K562 (cell line): Measurements from ENCODE around the gene SELPLG. TPM values are rescaled to one million over a fixed set of nuclear protein-coding genes. Genes with fewer than 3 reads are reported as not detected.

ENCODE experiments used
- CEBPG ChIP-seq, 3 experiments: fragments of 200-800 bp in 1 of 3; sonication (Bioruptor generic) in 1 of 3; sonication (generic) in 1 of 3; formaldehyde crosslinking in 1 of 3; IDR thresholded peaks in 2 of 3; conservative IDR thresholded peaks in 1 of 3; 2 replicates each; pipeline versions ENCODE4 v1.6.1 to v1.8.0; 2016 to 2022; ENCODE audit warnings: missing compliant biosample characterization in 2 of 3, missing genetic modification characterization in 2 of 3, mild to moderate bottlenecking in 1 of 3, missing genetic modification reagents in 1 of 3
- GTF2F1 ChIP-seq: IDR thresholded peaks from 2 replicates; pipeline ENCODE4 v1.6.1; 2011; ENCODE audit warnings: low read depth, low read length, improper control_type of control experiment
- MEF2D ChIP-seq: conservative IDR thresholded peaks from 2 replicates; pipeline ENCODE4 v1.6.1; 2016; ENCODE audit warnings: low read depth, missing genetic modification characterization, missing compliant biosample characterization
- NR2C2 ChIP-seq, 2 experiments: fragments of 200-800 bp in 1 of 2; sonication (Bioruptor generic) in 1 of 2; sonication (generic) in 1 of 2; formaldehyde crosslinking in 1 of 2; IDR thresholded peaks; 2 replicates each; pipeline versions ENCODE4 v1.6.1 to v1.8.0; 2016 to 2022; ENCODE audit warnings: mild to moderate bottlenecking in 1 of 2, missing compliant biosample characterization in 1 of 2, missing genetic modification characterization in 1 of 2, missing genetic modification reagents in 1 of 2
- TBL1XR1 ChIP-seq, 2 experiments: IDR thresholded peaks; 2 replicates each; pipeline ENCODE4 v1.6.1; 2012; ENCODE audit warnings: improper control_type of control experiment in 2 of 2, low read length in 2 of 2, mild to moderate bottlenecking in 1 of 2
- ZBTB7A ChIP-seq: IDR thresholded peaks from 2 replicates; pipeline ENCODE4 v1.6.1; 2011; ENCODE audit warnings: low read depth, mild to moderate bottlenecking, low read length, moderate library complexity, borderline replicate concordance; ENCODE audit not compliant: control insufficient read depth
- ZNF551 ChIP-seq: fragments of 250-450 bp; sonication (Bioruptor Pico); IDR thresholded peaks from 2 replicates; pipeline ENCODE4 v1.5.0; 2021; ENCODE audit warnings: mild to moderate bottlenecking, moderate library complexity
- polyA plus RNA-seq, 8 experiments: library from polyadenylated mRNA; depleted of rRNA in 4 of 8; stranded (reverse) in 5 of 8; unstranded in 3 of 8; fragments of >200 nt; fragmentation: Nextera tagmentation in 2 of 8; fragmentation: Illumina TruSeq in 1 of 8; extraction: Ambion mirVana in 2 of 8; extraction: Trizol in 1 of 8; gene quantifications; 2 replicates each; pipeline versions ENCODE4 v1.2.1 to v1.2.3, GENCODE V29; 2011 to 2014; ENCODE audit warnings: inconsistent platforms in 1 of 8, missing spikeins in 1 of 8
- total RNA-seq, 7 experiments: library from RNA; depleted of rRNA in 6 of 7; stranded (reverse); fragments of >200 nt in 6 of 7; fragmentation: Illumina TruSeq in 2 of 7; extraction: Trizol in 2 of 7; gene quantifications; 2 replicates each; pipeline versions ENCODE4 v1.2.1 to v1.2.3, GENCODE V29; 2011 to 2021; ENCODE audit warnings: low replicate concordance in 1 of 7
- TF ChIP-seq, protein P1 (sequence below), 2 experiments: fragments of 450-650 bp in 1 of 2; sonication (generic) in 1 of 2; formaldehyde crosslinking in 1 of 2; IDR thresholded peaks; 2 replicates each; pipeline versions ENCODE4 v1.7.1 to v1.9.0; 2016 to 2022; ENCODE audit warnings: inconsistent platforms in 1 of 2, mild to moderate bottlenecking in 1 of 2, missing genetic modification reagents in 1 of 2
- TF ChIP-seq, protein P2 (sequence below): fragments of 250-450 bp; sonication (Bioruptor Pico); IDR thresholded peaks from 2 replicates; pipeline ENCODE4 v1.8.0; 2022; ENCODE audit warnings: moderate library complexity, mild to moderate bottlenecking, inconsistent platforms
- TF ChIP-seq, protein P3 (sequence below): sonication (generic); formaldehyde crosslinking; IDR thresholded peaks from 2 replicates; pipeline ENCODE4 v1.8.0; 2022; ENCODE audit warnings: missing genetic modification reagents, mild to moderate bottlenecking, moderate library complexity, borderline replicate concordance
- TF ChIP-seq, protein P4 (sequence below): sonication (generic); formaldehyde crosslinking; IDR thresholded peaks from 2 replicates; pipeline ENCODE4 v1.8.0; 2022; ENCODE audit warnings: mild to moderate bottlenecking, missing genetic modification reagents

The SELPLG gene
- total and polyA plus RNA-seq, 9 of the 15 experiments (the other 6 are each of a cell fraction or from before 2014, with no cell fraction given), result 0.22 to 10.2 (median 1.7) TPM

- TF ChIP-seq, protein P1, sequence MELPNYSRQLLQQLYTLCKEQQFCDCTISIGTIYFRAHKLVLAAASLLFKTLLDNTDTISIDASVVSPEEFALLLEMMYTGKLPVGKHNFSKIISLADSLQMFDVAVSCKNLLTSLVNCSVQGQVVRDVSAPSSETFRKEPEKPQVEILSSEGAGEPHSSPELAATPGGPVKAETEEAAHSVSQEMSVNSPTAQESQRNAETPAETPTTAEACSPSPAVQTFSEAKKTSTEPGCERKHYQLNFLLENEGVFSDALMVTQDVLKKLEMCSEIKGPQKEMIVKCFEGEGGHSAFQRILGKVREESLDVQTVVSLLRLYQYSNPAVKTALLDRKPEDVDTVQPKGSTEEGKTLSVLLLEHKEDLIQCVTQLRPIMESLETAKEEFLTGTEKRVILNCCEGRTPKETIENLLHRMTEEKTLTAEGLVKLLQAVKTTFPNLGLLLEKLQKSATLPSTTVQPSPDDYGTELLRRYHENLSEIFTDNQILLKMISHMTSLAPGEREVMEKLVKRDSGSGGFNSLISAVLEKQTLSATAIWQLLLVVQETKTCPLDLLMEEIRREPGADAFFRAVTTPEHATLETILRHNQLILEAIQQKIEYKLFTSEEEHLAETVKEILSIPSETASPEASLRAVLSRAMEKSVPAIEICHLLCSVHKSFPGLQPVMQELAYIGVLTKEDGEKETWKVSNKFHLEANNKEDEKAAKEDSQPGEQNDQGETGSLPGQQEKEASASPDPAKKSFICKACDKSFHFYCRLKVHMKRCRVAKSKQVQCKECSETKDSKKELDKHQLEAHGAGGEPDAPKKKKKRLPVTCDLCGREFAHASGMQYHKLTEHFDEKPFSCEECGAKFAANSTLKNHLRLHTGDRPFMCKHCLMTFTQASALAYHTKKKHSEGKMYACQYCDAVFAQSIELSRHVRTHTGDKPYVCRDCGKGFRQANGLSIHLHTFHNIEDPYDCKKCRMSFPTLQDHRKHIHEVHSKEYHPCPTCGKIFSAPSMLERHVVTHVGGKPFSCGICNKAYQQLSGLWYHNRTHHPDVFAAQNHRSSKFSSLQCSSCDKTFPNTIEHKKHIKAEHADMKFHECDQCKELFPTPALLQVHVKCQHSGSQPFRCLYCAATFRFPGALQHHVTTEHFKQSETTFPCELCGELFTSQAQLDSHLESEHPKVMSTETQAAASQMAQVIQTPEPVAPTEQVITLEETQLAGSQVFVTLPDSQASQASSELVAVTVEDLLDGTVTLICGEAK (IDR thresholded peaks at IDR 0.05), result no peak
- TF ChIP-seq, protein P1 (CRISPR knock-in tag; IDR thresholded peaks at IDR 0.05), result no peak
- TF ChIP-seq NR2C2 (CRISPR knock-in tag; IDR thresholded peaks at IDR 0.05), result no peak
- TF ChIP-seq NR2C2 (tag; IDR thresholded peaks at IDR 0.05), result no peak
- TF ChIP-seq, protein P2, sequence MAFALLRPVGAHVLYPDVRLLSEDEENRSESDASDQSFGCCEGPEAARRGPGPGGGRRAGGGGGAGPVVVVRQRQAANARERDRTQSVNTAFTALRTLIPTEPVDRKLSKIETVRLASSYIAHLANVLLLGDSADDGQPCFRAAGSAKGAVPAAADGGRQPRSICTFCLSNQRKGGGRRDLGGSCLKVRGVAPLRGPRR, result no peak
- no peak for TF ChIP-seq CEBPG (CRISPR knock-in tag; IDR thresholded peaks at IDR 0.05)
- no peak for TF ChIP-seq CEBPG (tag; conservative IDR thresholded peaks at IDR 0.05 in 1 of 2, IDR thresholded peaks at IDR 0.05 in 1 of 2)
- TF ChIP-seq ZNF551, result no peak
- TF ChIP-seq TBL1XR1 (IDR thresholded peaks at IDR 0.05; ENCODE audit: low read length in 2 of 2), result 0 out of 4 replicates have a peak, but pooled peaks of 1 of the 2 experiments have one; percentile 38
- no peak for TF ChIP-seq MEF2D (tag)
- TF ChIP-seq, protein P3, sequence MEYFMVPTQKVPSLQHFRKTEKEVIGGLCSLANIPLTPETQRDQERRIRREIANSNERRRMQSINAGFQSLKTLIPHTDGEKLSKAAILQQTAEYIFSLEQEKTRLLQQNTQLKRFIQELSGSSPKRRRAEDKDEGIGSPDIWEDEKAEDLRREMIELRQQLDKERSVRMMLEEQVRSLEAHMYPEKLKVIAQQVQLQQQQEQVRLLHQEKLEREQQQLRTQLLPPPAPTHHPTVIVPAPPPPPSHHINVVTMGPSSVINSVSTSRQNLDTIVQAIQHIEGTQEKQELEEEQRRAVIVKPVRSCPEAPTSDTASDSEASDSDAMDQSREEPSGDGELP, result peak; percentile 60; the same call in 1 of the 2 replicates
- TF ChIP-seq, protein P4, sequence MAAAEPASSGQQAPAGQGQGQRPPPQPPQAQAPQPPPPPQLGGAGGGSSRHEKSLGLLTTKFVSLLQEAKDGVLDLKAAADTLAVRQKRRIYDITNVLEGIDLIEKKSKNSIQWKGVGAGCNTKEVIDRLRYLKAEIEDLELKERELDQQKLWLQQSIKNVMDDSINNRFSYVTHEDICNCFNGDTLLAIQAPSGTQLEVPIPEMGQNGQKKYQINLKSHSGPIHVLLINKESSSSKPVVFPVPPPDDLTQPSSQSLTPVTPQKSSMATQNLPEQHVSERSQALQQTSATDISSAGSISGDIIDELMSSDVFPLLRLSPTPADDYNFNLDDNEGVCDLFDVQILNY, result no peak
- TF ChIP-seq GTF2F1, result no peak
- TF ChIP-seq ZBTB7A, result peak; percentile 75
These were observed 15.4 kb downstream of the SELPLG start (continued) for GRCh38 chr12:108618079-108618952.
